ENCODE data around the gene SIGLEC8.
"Not testable (repeated sequence)": the region's sequence is repeated elsewhere in the genome, so short reads cannot be mapped to it uniquely, and the experiment has no call there.

SIGLEC8 gene

GRCh38 chr19:51418707-51419106, 39.5 kb downstream of the SIGLEC8 start:
- Histone ChIP-seq H3K36me3 (ENCODE audit: control insufficient read depth in 1 of 2, insufficient read depth in 2 of 2, low read length in 2 of 2) (no peaks in the 10 kb centered on the region), H3K4me1 (ENCODE audit: control insufficient read depth in 1 of 2, insufficient read depth in 2 of 2, low read length in 2 of 2) (no peaks in the 10 kb centered on the region), H3K27ac (ENCODE audit: low read length) (no peak overlapping the region), H3K9me3 (ENCODE audit: control insufficient read depth in 1 of 2, low read length in 2 of 2) (no peaks in the 10 kb centered on the region), H3K4me3 (ENCODE audit: low read depth in 1 of 2, low read length in 2 of 2) (no peak overlapping the region), H3K27me3 (ENCODE audit: low read depth, low read length) (no peaks in the 10 kb centered on the region)

GRCh38 chr19:51417810-51418157, 40.5 kb downstream of the SIGLEC8 start:
- H3K9me3 ChIP-seq (ENCODE audit: control insufficient read depth in 1 of 2, low read length in 2 of 2), result no peaks in the 10 kb centered on the region
- H3K27ac ChIP-seq (ENCODE audit: low read length), result no peak overlapping the region
- no peak overlapping the region for H3K4me3 ChIP-seq (ENCODE audit: low read depth in 1 of 2, low read length in 2 of 2)
- H3K4me1 ChIP-seq (ENCODE audit: control insufficient read depth in 1 of 2, insufficient read depth in 2 of 2, low read length in 2 of 2), result no peaks in the 10 kb centered on the region
- no peaks in the 10 kb centered on the region for H3K36me3 ChIP-seq (ENCODE audit: control insufficient read depth in 1 of 2, insufficient read depth in 2 of 2, low read length in 2 of 2)
- no peaks in the 10 kb centered on the region for H3K27me3 ChIP-seq (ENCODE audit: low read depth, low read length)

- Histone ChIP-seq H3K27ac (ENCODE audit: low read length) (no peak within 1 kb of the TSS), H3K4me1 (ENCODE audit: control insufficient read depth in 1 of 2, insufficient read depth in 2 of 2, low read length in 2 of 2) (no peaks in the 10 kb centered on the region), H3K9me3 (ENCODE audit: control insufficient read depth in 1 of 2, low read length in 2 of 2) (no peaks in the 10 kb centered on the region), H3K27me3 (ENCODE audit: low read depth, low read length) (no peaks in the 10 kb centered on the region), H3K4me3 (ENCODE audit: low read depth in 1 of 2, low read length in 2 of 2) (no peak within 1 kb of the TSS), H3K36me3 (ENCODE audit: control insufficient read depth in 1 of 2, insufficient read depth in 2 of 2, low read length in 2 of 2) (no peaks in the 10 kb centered on the region)
Observed at GRCh38 chr19:51417107-51417809, 41.0 kb downstream of the SIGLEC8 start, which contains the start of gene SIGLEC10. SIGLEC10 (minus strand) TSS chr19:51417642; CDS start chr19:51417581, 61 bp downstream.

- not testable (repeated sequence) for H3K4me3 ChIP-seq (ENCODE audit: low read depth in 1 of 2, low read length in 2 of 2); H3K36me3 ChIP-seq (ENCODE audit: control insufficient read depth in 1 of 2, insufficient read depth in 2 of 2, low read length in 2 of 2); H3K4me1 ChIP-seq (ENCODE audit: control insufficient read depth in 1 of 2, insufficient read depth in 2 of 2, low read length in 2 of 2); H3K27ac ChIP-seq (ENCODE audit: low read length); H3K27me3 ChIP-seq (ENCODE audit: low read depth, low read length); H3K9me3 ChIP-seq (ENCODE audit: control insufficient read depth in 1 of 2, low read length in 2 of 2)
Observed at GRCh38 chr19:51416422-51416821, 41.8 kb downstream of the SIGLEC8 start.

DNA sequence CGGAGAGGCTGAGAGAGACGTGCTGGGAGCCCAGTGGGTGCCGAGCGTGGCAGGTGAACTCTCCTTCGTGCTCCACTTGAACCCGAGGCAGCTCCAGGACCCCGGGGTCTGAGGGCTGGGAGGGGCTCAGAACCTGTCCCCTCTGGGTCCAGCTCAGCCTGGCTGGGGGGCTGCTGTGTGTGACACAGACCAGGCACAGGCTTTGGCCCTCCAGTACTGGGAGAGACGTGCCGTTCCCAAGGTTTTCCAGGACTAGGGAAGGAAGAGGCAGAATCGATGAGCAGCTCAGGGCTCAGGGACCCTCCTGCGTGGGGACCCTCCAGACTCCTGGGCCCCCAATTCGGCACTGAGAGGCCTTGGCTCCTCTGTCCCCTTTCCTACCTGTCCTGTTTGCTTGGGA, 43.1 kb downstream of the SIGLEC8 start:
- no peak overlapping the region for H3K4me3 ChIP-seq (ENCODE audit: low read depth in 1 of 2, low read length in 2 of 2)
- H3K4me1 ChIP-seq (ENCODE audit: control insufficient read depth in 1 of 2, insufficient read depth in 2 of 2, low read length in 2 of 2), result no peaks in the 10 kb centered on the region
- H3K27me3 ChIP-seq (ENCODE audit: low read depth, low read length), result no peaks in the 10 kb centered on the region
- H3K36me3 ChIP-seq (ENCODE audit: control insufficient read depth in 1 of 2, insufficient read depth in 2 of 2, low read length in 2 of 2), result no peaks in the 10 kb centered on the region
- H3K27ac ChIP-seq (ENCODE audit: low read length), result no peak overlapping the region
- H3K9me3 ChIP-seq (ENCODE audit: control insufficient read depth in 1 of 2, low read length in 2 of 2), result no peaks in the 10 kb centered on the region

- Histone ChIP-seq H3K9me3 (ENCODE audit: control insufficient read depth in 1 of 2, low read length in 2 of 2) (no peaks in the 10 kb centered on the region), H3K27me3 (ENCODE audit: low read depth, low read length) (no peaks in the 10 kb centered on the region), H3K27ac (ENCODE audit: low read length) (no peak overlapping the region), H3K36me3 (ENCODE audit: control insufficient read depth in 1 of 2, insufficient read depth in 2 of 2, low read length in 2 of 2) (no peaks in the 10 kb centered on the region), H3K4me1 (ENCODE audit: control insufficient read depth in 1 of 2, insufficient read depth in 2 of 2, low read length in 2 of 2) (peaks cover 0 to 3% of the 10 kb centered on the region in 2 donors), H3K4me3 (ENCODE audit: low read depth in 1 of 2, low read length in 2 of 2) (no peak overlapping the region)
Observed at GRCh38 chr19:51410950-51411748, 47.1 kb downstream of the SIGLEC8 start.

DNA sequence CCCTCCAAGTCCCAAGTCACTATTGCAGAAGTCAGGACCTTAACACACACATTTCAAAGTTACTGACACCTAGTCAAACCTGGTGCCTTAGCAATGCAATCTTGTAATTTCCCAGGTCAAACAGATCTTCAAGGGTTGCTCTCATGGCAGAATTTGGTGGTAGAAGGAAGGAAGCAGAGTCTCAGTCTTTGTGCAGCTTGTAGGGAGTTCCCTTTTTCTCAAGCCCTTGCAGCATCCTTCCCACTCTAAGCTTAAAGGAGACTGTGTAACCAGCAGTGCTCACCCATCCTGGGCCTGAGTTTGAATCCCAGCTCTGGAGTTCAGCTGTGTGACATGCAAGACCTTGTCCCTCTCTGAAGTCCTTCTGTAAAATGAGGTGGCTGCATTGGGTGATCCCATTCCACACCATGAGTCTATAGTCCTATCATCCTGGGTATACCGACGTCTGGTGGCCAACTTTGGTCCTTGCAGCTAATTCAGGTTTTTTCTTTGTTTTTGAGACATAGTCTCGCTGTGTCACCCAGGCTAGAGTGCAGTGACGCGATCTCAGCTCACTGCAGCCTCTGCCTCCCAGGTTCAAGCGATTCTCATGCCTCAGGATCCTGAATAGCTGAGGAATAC, 50.6 kb downstream of the SIGLEC8 start:
- Histone ChIP-seq H3K27me3 (ENCODE audit: low read depth, low read length) (no peaks in the 10 kb centered on the region), H3K27ac (ENCODE audit: low read length) (no peak overlapping the region), H3K4me1 (ENCODE audit: control insufficient read depth in 1 of 2, insufficient read depth in 2 of 2, low read length in 2 of 2) (peaks cover 0 to 3% of the 10 kb centered on the region in 2 donors), H3K36me3 (ENCODE audit: control insufficient read depth in 1 of 2, insufficient read depth in 2 of 2, low read length in 2 of 2) (no peaks in the 10 kb centered on the region), H3K9me3 (ENCODE audit: control insufficient read depth in 1 of 2, low read length in 2 of 2) (peaks cover 0 to 6% of the 10 kb centered on the region in 2 donors), H3K4me3 (ENCODE audit: low read depth in 1 of 2, low read length in 2 of 2) (no peak overlapping the region)

DNA sequence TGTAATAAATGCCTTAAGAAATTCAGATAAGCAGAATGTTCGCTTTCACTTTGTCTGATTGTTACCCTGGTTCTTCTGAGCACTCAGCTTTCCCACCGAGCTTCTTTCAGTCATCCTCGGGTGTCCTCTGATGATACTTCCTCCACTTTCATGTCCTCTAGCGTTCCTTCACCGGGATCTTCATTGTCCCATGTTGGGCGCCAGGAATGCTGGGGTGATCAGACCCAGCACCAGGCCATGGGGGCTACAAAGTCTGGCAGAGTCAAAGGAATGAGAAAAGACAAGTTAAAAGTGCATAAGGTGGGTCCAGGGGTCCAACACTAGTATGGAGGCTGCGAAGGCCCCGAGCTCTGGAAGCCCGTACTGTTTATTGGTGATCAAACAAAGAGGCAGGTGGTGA, 56.1 kb downstream of the SIGLEC8 start:
- H3K4me1 ChIP-seq (ENCODE audit: control insufficient read depth in 1 of 2, insufficient read depth in 2 of 2, low read length in 2 of 2), result no peaks in the 10 kb centered on the region
- H3K36me3 ChIP-seq (ENCODE audit: control insufficient read depth in 1 of 2, insufficient read depth in 2 of 2, low read length in 2 of 2), result no peaks in the 10 kb centered on the region
- H3K27ac ChIP-seq (ENCODE audit: low read length), result no peak overlapping the region
- H3K27me3 ChIP-seq (ENCODE audit: low read depth, low read length), result no peaks in the 10 kb centered on the region
- no peak overlapping the region for H3K4me3 ChIP-seq (ENCODE audit: low read depth in 1 of 2, low read length in 2 of 2)
- H3K9me3 ChIP-seq (ENCODE audit: control insufficient read depth in 1 of 2, low read length in 2 of 2), result peaks cover 7 to 11% of the 10 kb centered on the region in 2 donors

Measured in muscle layer of duodenum (tissue), 2 donors.